Measurements from ENCODE around the gene SPRED3.
"Not testable (repeated sequence)": the region's sequence is repeated elsewhere in the genome, so short reads cannot be mapped to it uniquely, and the experiment has no call there.

The SPRED3 gene

DNA sequence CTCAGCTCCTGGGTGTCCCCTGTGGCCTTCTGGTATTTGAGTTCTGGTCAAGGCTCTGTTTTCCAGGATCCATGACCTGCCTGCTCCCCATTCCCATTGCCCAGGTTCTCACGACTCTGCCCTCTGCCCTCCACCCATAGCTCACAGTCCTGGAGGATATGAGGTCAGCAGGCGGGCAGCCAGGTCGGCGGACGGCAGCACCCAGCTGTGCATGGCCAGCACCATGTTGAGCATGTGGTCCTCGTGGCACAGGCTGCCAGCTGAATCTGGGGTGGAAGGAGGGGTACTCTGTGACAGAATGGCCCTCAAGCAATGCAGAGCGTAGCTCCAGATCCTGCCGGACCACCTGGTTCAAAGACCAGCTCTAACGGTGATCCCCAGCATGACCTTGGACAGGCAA, 32.4 kb downstream of the SPRED3 start:
- no peak for DNase-seq (ENCODE audit: low spot score)

- DNase-seq (ENCODE audit: low spot score), result no peak
Measured at GRCh38 chr19:38421856-38422255, 33.4 kb downstream of the SPRED3 start.

GRCh38 chr19:38422438-38422837, 33.9 kb downstream of the SPRED3 start:
- DNase-seq (ENCODE audit: low spot score), result no peak

- DNase-seq (ENCODE audit: low spot score), result no peak
Measured at GRCh38 chr19:38424272-38424671, 35.8 kb downstream of the SPRED3 start.

- no peak for DNase-seq (ENCODE audit: low spot score)
Measured at GRCh38 chr19:38425222-38425809, 36.8 kb downstream of the SPRED3 start.

- DNase-seq (ENCODE audit: low spot score), result no peak
Measured at GRCh38 chr19:38425810-38426466, 37.4 kb downstream of the SPRED3 start, which contains the start of gene RASGRP4. TSS of gene RASGRP4 (minus strand) at chr19:38426219. CDS start at chr19:38426091, 128 bp downstream.

DNA sequence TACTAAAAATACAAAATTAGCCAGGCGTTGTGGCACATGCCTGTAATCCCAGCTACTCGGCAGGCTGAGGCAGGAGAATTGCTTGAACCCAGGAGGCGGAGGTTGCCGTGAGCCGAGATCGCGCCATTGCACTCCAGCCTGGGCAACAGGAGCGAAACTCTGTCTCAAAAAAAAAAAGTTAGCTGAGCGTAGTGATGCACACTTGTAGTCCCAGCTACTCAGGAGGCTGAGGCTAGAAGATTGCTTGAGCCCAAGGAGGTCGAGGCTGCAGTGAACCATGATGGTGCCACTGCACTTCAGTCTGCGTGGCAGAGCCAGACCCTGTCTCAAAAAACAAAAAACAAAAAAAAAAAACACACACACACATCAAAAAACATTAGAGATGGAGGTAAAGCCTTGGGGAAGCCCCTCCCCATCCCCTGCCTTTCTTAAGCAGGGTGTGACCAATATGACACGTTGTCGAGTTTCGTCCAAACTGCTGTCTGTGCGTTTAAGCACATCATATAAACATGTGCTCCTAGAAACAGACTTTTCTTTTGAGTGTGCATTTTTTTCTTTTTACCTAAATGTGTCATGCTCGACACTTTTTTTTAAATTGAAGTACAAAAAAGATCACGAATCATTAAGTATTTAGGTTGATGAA, 38.7 kb downstream of the SPRED3 start:
- not testable (repeated sequence) for DNase-seq (ENCODE audit: low spot score)

GRCh38 chr19:38429055-38429810, 40.7 kb downstream of the SPRED3 start:
- no peak for DNase-seq (ENCODE audit: low spot score)

- no peak for DNase-seq (ENCODE audit: low spot score)
Measured at GRCh38 chr19:38429811-38430156, 41.3 kb downstream of the SPRED3 start.

GRCh38 chr19:38430931-38431330, 42.4 kb downstream of the SPRED3 start:
- DNase-seq (ENCODE audit: low spot score), result no peak

- DNase-seq (ENCODE audit: low spot score), result no peak
Measured at GRCh38 chr19:38433268-38433733, 44.8 kb downstream of the SPRED3 start, which contains the start of gene RYR1. TSS of gene RYR1 (plus strand) at chr19:38433691. CDS start at chr19:38433830, 139 bp downstream.

GRCh38 chr19:38434549-38435051, 46.1 kb downstream of the SPRED3 start:
- DNase-seq (ENCODE audit: low spot score), result no peak

- DNase-seq (ENCODE audit: low spot score), result no peak
Measured at GRCh38 chr19:38437295-38437694, 48.8 kb downstream of the SPRED3 start.

- DNase-seq (ENCODE audit: low spot score), result no peak
Measured at GRCh38 chr19:38437917-38438316, 49.4 kb downstream of the SPRED3 start.

- DNase-seq (ENCODE audit: low spot score), result no peak
Measured at GRCh38 chr19:38440592-38440991, 52.1 kb downstream of the SPRED3 start.

DNA sequence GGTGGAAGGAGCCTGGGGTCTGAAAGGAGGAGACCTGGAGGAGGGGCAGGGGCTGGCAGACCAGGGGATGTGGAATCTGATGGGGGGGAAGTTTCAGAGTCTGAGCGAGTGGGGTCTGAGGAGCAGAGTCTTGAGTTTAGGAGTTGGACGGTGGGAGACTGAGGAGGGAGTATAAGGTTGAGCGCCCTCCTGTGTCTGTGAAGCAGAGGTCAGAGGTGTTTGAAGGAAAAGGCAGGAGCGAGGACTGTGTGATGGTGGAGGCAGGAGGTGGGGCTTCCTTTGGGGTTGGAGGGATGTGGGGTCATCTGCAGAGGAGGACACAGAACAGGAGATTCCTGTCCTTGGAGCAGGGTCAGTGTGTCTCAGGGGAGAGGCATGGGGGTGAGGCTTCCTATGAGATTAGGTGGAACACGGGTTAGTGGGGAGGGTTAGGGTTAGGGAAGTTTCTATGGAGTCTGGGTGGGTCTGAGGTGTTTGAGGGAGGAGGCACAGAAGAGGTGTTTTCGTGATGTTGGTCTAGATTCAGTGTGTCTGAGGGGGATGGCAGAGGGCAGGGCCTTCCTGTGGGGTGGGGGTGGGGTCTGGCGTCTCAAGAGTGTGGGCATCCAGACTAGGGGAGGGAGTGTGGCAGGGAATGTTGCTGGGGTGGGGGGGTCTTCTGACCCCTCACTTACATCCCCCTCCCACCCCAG, 53.3 kb downstream of the SPRED3 start:
- no peak for DNase-seq (ENCODE audit: low spot score)

- no peak for DNase-seq (ENCODE audit: low spot score)
Measured at GRCh38 chr19:38442736-38443135, 54.2 kb downstream of the SPRED3 start.

GRCh38 chr19:38443458-38443999, 55.0 kb downstream of the SPRED3 start:
- no peak for DNase-seq (ENCODE audit: low spot score)

DNA sequence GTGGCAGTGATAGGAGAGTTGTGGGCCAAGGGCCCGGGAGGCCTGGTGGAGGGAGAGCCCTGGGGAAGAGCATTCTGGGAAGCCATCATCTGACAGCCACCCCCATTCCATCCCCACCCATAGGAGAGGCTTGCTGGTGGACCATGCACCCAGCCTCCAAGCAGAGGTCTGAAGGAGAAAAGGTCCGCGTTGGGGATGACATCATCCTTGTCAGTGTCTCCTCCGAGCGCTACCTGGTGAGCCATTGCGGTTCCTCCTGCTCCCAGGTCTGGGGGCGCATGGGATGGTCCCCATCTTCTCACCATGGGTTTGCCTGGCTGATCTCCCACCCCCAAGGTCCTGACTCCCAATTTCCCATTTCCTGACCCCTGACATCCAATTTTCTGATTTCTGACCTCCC, 55.5 kb downstream of the SPRED3 start:
- DNase-seq (ENCODE audit: low spot score), result no peak

GRCh38 chr19:38445362-38445761, 56.9 kb downstream of the SPRED3 start:
- no peak for DNase-seq (ENCODE audit: low spot score)

DNA sequence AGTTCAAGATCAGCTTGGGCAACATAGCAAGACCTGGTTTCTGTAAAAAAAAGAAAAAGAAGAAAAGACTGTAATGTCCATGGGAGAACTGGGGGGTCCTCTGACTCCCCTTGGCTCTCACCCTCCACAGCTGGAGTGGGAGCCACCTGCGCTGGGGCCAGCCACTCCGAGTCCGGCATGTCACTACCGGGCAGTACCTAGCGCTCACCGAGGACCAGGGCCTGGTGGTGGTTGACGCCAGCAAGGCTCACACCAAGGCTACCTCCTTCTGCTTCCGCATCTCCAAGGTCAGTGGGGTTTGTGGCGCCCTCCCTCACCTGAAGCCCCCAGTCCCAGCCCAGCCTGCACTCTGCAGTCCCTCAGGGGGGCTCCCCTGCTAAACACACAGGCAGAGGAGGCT, 59.7 kb downstream of the SPRED3 start:
- DNase-seq (ENCODE audit: low spot score), result no peak
